ENCODE results near the gene PHF20. TPM values are rescaled to one million over a fixed set of nuclear protein-coding genes. Genes with fewer than 3 reads are reported as not detected.

The PHF20 gene
- total and polyA plus RNA-seq, 2 of the 13 experiments (the other 11 are each of a cell fraction or from before 2014, with no cell fraction given) = 22.8 to 34.1 TPM

GRCh38 chr20:35737865-35738333, 33.9 kb upstream of the PHF20 start (continued):
- no peak for TF ChIP-seq CC2D1A (CRISPR knock-in tag; IDR thresholded peaks at IDR 0.05)
- no peak for TF ChIP-seq MED1 (CRISPR knock-in tag; IDR thresholded peaks at IDR 0.05)
- no peak for TF ChIP-seq SP5 (CRISPR knock-in tag; IDR thresholded peaks at IDR 0.05; ENCODE audit: borderline replicate concordance, low read depth)
- no peak for TF ChIP-seq FOXA1 (IDR thresholded peaks at IDR 0.05)
- TF ChIP-seq FOXA1 (CRISPR knock-in tag; IDR thresholded peaks at IDR 0.05) = no peak
- no peak for TF ChIP-seq ZBTB43 (CRISPR knock-in tag; conservative IDR thresholded peaks at IDR 0.05)
- no peak for TF ChIP-seq NFRKB (IDR thresholded peaks at IDR 0.05)
- no peak for TF ChIP-seq ZNF543 (CRISPR knock-in tag; IDR thresholded peaks at IDR 0.05)
- TF ChIP-seq GATA4 (IDR thresholded peaks at IDR 0.05; ENCODE audit: borderline replicate concordance, low read depth) = no peak
- TF ChIP-seq ZNF12 (CRISPR knock-in tag; IDR thresholded peaks at IDR 0.05) = no peak
- TF ChIP-seq ZNF644 (CRISPR knock-in tag; IDR thresholded peaks at IDR 0.05; ENCODE audit: low read depth) = no peak
- no peak for TF ChIP-seq SOX5 (CRISPR knock-in tag; IDR thresholded peaks at IDR 0.05; ENCODE audit: borderline replicate concordance)
- TF ChIP-seq ZNF441 (CRISPR knock-in tag; IDR thresholded peaks at IDR 0.05; ENCODE audit: borderline replicate concordance) = no peak
- peak; percentile 57; the same call in 1 of the 2 replicates for TF ChIP-seq RBFOX2 (IDR thresholded peaks at IDR 0.05; ENCODE audit: low read depth, low read length)
- TF ChIP-seq TRIM24 (CRISPR knock-in tag; IDR thresholded peaks at IDR 0.05) = no peak
- no peak for TF ChIP-seq TFDP1 (CRISPR knock-in tag; IDR thresholded peaks at IDR 0.05; ENCODE audit: borderline replicate concordance)
- TF ChIP-seq POLR2AphosphoS2 (IDR thresholded peaks at IDR 0.05; ENCODE audit: low read depth, low read length) = no peak
- TF ChIP-seq ZNF772 (CRISPR knock-in tag; IDR thresholded peaks at IDR 0.05) = 0 out of 2 replicates have a peak, but pooled peaks have one; percentile 12
- no peak for TF ChIP-seq ZNF549 (CRISPR knock-in tag; IDR thresholded peaks at IDR 0.05)
- TF ChIP-seq AGO2 (optimal IDR thresholded peaks at IDR 0.05; ENCODE audit: low read depth, low read length) = no peak
- no peak for TF ChIP-seq FOXP1 (IDR thresholded peaks at IDR 0.05)
- TF ChIP-seq FOXP1 (CRISPR knock-in tag; IDR thresholded peaks at IDR 0.05) = no peak
- TF ChIP-seq MIER2 (CRISPR knock-in tag; IDR thresholded peaks at IDR 0.05) = no peak
- TF ChIP-seq SMYD3 (CRISPR knock-in tag; IDR thresholded peaks at IDR 0.05) = no peak
- no peak for TF ChIP-seq HNF1B (CRISPR knock-in tag; IDR thresholded peaks at IDR 0.05)
- no peak for TF ChIP-seq ZNF335 (CRISPR knock-in tag; IDR thresholded peaks at IDR 0.05)
- no peak for TF ChIP-seq ZNF33A (CRISPR knock-in tag; IDR thresholded peaks at IDR 0.05; ENCODE audit: borderline replicate concordance)
- no peak for TF ChIP-seq MED8 (CRISPR knock-in tag; IDR thresholded peaks at IDR 0.05; ENCODE audit: insufficient replicate concordance)
- TF ChIP-seq KAT2B (IDR thresholded peaks at IDR 0.05; ENCODE audit: borderline replicate concordance, low read depth, low read length) = no peak
- TF ChIP-seq, protein P1, sequence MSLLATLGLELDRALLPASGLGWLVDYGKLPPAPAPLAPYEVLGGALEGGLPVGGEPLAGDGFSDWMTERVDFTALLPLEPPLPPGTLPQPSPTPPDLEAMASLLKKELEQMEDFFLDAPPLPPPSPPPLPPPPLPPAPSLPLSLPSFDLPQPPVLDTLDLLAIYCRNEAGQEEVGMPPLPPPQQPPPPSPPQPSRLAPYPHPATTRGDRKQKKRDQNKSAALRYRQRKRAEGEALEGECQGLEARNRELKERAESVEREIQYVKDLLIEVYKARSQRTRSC (CRISPR knock-in tag; IDR thresholded peaks at IDR 0.05; ENCODE audit: low read depth) = no peak
- TF ChIP-seq ZNF431 (CRISPR knock-in tag; IDR thresholded peaks at IDR 0.05; ENCODE audit: borderline replicate concordance, low read depth) = no peak
